Stimulated activated CD8-positive, alpha-beta memory T cell treated with anti-CD3 and anti-CD28 coated beads, Interleukin-7, amount 100 ng/mL, for 48 hours (primary cell): Measurements from ENCODE around the gene RGS6.

Experiments
- DNase-seq, 2 donors: peaks; one replicate each; pipeline ENCODE4 v3.0.0-alpha.2; 2020; ENCODE audit warnings: low read depth in 1 of 2; ENCODE audit errors: extremely low read depth in 1 of 2

Gene RGS6

GRCh38 chr14:72142328-72142727 lies 210.1 kb downstream of the RGS6 start:
- no peak for DNase-seq

DNA sequence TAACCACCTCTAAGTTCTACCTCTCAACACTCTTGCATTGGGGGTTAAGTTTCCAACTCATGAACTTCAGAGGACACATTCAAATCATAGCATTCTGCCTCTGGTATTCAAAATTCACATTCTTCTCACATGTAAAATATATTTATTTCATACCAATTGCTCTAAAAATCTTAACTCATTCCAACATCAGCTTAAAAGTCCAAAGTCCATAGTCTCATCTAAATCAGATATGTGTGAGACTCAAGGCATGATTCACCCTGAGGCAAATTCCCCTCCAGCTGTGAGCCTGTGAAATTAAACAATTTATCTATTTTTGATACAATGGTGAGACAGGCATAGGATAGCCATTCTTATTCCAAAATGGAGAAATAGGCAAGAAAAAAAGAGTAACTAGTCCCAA lies 214.0 kb downstream of the RGS6 start:
- no peak for DNase-seq

GRCh38 chr14:72154645-72155378 lies 222.6 kb downstream of the RGS6 start:
- DNase-seq: no peak

DNA sequence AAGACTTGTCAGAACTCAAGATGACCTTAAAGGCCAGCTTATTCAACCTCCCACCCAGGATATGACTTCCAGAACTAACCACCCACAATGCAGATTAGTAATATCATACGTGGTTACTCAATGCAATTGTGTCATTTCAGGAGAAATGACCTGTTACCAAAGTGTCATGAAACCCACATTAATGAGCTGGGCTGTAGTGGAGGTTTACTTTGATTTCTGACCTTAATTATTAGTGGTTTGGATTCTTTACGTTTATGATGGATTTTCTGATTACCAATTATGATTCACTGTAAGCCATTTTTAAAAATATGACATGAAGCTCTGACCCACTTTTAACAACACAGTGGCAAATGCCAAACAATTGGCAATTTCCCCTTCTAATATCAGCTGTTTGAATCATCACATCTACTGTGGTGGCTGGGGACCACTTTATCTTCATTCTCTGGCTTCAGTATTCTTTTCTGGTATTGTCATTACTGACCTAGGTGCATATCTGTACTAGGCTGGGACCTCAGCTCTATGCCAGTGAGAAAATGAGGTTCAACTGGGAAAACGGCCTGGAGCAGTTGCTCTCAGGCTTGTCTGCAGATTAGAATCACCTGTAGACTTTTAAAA lies 223.3 kb downstream of the RGS6 start:
- no peak for DNase-seq

GRCh38 chr14:72164420-72165228 lies 232.4 kb downstream of the RGS6 start:
- DNase-seq: no peak

DNA sequence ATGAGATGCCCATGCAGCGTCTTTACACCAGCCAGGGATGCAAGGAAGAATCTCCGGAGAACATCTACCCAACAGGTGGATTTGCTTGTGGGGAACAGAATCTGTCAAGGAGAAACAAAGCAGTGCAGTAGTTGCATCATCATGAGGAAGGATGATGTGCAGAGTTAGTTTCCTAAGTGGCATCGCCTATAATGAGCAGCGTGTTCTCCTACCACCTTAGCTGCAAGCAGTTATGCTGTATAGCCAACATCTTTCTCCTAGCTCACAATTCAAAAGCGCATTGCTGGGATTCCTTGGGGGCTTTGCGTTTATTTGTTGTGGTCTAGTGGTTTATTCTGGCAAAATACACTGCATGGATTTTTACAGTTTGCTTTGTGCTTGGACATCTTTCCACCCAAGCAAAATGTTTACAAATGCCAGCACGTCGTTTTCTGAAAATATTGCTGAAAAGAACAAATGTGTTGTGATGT lies 233.0 kb downstream of the RGS6 start:
- no peak for DNase-seq

DNA sequence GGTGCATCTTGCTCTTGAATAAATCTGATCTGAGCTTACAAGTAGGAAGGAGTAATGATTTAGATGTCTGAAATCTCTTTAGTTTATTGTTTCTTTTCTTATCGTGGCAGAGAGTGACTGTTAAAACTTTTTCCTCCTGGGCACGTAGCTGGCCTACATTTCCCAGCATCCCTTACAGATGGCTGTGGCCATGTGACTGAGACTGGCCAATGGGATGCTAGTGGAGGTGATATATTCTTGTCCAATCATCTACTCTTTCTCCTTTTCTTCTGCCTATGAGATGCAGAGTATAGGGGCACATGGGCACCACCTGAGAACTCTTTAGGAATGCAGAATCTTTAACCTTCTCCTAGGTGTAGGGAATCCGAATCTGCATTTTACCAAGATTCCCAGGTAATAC lies 237.3 kb downstream of the RGS6 start:
- DNase-seq: no peak

- DNase-seq: no peak
Measured at GRCh38 chr14:72172049-72172448, 239.8 kb downstream of the RGS6 start.

DNA sequence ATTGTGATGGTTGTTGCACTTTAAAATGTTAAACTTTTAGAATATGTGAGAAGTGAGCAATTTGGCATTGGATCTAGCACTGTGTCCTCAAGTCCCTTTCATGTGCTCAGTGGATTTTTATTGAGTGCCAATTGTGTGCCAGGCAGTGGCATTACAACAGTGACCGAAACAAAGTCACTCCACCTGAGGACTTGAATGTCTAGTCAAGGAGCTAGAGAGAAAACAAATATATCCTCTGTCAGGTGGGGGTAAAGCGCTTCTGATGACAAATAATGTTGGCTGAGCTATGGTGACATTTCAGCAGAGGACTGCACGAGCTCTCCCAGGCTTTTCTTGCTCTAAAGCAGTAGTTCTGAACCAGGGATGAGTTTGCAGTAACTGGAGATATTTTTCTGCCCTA lies 240.4 kb downstream of the RGS6 start:
- DNase-seq: no peak

- no peak for DNase-seq
Measured at GRCh38 chr14:72173038-72173720, 240.9 kb downstream of the RGS6 start.

GRCh38 chr14:72177251-72177650 lies 245.0 kb downstream of the RGS6 start:
- no peak for DNase-seq

- no peak for DNase-seq
Measured at GRCh38 chr14:72178517-72178916, 246.3 kb downstream of the RGS6 start.

DNA sequence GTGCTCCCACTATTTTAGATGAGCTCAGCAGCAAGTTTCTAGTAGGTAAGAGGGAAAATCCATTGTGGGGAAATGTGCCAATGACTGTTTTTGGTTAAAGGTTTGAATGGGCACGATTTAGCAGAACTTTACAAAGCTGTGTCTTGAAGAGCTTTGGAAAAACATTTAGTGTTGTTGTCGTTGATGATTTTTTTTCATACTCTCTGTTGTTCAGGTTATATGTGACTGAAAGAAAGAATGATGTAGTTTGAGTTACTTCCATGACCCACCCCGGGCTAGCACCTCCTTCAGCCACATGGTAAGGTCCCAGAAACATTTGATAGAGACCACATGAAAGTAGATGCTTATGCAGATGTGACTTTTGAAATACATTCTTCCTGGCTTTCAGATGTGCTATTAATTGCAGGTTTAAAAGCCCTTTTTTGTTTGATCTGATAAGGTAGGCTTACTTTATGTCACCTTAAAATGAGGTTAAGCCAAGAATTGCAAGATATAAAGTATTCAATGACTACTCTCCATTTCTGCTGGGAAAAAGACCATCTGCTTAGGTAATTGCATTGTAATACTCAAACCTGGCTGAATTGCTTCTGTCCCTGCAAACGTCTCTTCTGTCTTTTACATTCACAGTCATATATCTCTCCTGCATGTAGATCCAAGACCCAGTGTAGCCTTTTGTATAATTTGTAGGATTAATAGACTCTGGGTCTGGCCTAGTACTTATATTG lies 250.6 kb downstream of the RGS6 start:
- no peak for DNase-seq

DNA sequence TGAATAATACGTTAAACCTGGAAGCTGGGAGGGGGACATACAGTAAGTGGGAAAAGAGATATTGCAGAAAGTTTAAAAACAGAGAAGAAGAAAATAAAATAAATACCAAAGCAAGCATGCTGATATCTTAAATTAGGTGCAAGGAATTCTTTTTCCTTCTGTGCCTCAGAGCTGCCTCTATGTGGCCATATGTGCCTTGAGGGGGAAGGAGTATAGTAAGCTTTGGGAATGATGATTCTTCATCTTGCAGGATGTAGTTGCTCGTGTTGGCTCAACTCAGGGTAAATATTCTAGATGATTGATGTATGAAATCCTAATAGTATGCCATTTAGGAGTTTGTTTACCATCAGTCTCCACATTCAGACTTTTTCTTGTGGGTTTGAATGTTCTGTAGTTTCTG lies 251.4 kb downstream of the RGS6 start:
- no peak for DNase-seq

GRCh38 chr14:72186523-72186922 lies 254.3 kb downstream of the RGS6 start:
- no peak for DNase-seq

DNA sequence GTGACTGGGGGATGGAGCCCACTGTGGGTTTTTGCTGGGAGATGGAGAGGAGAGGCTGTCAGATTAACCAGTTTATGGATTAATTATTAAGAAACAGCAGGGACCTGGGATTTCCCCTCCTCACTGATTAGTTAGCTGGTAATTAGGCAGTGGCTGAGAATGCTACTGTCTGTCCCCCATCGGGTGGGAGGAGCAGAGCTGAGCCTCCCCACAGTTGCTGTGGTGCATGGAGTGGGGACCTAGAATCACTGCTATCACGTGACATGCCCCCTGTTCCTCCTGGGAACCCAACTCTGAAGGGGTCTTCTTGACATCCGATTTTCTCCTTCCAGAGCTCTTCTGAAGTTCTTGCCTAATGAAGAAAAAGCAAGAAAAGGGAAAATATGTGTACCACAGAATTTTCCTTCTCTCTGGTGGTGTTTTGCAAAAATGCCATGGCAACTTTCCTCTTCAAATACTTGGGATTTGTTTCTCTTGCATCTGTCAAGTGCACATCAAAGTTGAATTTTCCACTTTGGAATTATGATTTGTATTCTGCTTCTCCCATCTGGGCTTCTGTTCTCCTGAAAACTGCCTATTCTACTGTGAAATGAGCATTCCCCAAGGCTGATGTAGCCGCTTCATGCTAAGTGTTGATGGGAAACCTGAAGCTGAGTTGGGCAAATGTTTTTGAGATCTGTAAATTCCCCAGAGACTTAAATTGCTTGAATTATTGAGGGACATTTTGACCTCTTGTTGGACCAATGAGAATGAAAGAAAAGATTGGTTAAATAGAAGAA lies 264.2 kb downstream of the RGS6 start:
- no peak for DNase-seq

DNA sequence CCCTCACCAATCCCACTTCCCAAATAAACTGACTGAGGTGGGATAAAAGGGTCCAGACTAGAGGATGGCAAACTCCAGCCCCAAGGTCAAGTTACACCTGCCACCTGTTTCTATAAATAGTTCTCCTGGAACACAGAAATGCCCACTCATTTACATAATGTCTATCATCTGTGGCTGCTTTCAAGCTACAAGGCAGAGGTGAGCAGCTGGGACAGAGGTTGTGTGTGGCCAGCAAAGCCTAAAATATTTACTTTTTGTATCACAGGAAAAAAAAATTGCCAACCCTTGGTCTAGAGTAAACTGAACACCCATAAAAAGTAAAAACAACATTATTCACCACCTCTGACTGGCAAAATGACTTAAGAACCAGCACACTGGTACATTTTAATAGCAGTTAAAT lies 269.4 kb downstream of the RGS6 start:
- DNase-seq: no peak

DNA sequence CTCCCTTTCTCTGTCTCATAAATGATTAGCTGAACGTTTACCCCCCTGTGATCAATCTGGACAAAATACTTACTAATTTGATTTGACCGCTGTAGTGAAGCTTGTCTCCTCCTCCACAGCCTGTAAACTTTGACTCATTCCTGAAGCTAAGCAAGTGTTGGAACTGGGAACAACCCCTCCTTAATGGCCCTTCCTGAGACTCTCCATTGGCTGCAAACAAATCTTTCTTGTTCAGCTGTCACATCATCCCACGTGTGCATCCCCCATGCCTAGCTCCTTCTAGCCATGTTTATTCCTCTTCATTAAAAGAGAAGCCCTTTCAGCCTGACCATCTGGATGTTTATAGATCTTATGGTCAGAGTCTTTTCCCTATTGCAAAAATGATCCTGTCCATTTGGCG lies 281.2 kb downstream of the RGS6 start:
- no peak for DNase-seq

DNA sequence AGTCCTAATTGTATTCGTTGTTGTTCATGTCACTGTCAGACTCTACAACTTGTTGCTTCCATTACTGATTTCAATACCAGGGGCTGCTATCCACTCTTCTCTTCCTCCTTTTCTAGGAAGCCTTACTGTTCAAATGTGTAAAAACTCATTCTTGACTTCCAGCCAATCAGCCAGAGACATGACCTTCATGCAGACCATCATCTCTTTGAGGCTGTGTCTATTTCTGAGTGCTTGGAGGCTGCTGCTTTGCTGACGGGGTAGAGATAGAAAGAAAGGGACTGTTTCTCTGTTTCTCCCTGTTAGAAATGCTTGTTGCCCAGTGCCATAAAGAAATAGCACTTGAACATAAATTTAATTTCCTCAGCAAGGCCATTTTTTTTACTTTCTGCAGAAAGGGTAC lies 282.9 kb downstream of the RGS6 start:
- DNase-seq: no peak

GRCh38 chr14:72217135-72217534 lies 284.9 kb downstream of the RGS6 start:
- DNase-seq: no peak
